ENCODE data around the gene CELF1.

Gene CELF1

GRCh38 chr11:47426062-47426956, 126.6 kb downstream of the CELF1 start, which contains the start of gene PSMC3:
Gene PSMC3 (minus strand): TSS chr11:47426439. CDS start chr11:47426279, 160 bp downstream.
- DNase-seq, result peak; percentile 65 to 98 (median 96)

GRCh38 chr11:47425611-47426010, 127.3 kb downstream of the CELF1 start:
- DNase-seq, result no peak

DNA sequence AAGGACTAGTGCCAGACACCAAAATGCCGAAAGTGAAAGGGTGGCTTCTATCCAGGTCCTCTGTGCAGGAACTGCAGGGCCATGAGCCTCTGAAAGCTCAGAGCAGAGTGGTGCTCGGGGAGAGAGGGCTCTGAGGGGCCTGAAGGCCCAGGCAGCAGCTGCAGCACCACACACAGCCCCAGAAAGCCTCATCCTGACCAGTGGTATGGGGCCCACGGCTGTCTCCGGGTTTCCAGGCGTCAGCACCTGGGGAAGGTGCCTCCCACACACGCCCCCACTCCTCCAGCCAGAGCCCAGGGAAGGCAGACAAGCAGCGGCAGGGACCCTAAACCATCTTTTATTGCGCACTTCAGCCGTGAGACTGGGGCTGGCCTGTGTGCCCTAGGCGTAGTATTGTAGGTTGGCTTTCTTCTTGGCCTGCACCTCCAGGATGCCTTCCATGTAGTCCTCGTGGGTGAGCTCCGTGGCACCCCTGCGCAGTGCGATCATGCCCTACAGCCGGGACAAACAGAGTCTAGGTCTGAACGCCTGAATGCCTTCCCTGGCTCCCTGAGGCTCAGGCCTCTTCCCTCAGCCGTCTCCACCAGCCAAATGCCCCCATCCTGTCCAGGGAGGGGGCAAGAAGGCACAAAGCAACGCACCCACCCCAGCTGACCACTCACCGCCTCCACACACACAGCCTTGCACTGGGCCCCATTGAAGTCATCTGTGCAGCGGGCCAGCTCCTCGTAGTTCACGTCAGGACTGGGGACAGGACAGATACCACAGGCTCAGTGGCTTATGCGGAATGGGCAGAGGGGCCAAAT, 134.3 kb downstream of the CELF1 start:
- DNase-seq, result no peak

- DNase-seq, result no peak
These were observed 135.2 kb downstream of the CELF1 start for GRCh38 chr11:47417712-47418111.

GRCh38 chr11:47415949-47416472, 136.9 kb downstream of the CELF1 start:
- DNase-seq, result peak in 4 of 58 donors; percentile 28 to 56 (median 46)
